GM21529 (cell line): ENCODE results near the gene KRTAP9-1.
"Not testable (repeated sequence)": the region's sequence is repeated elsewhere in the genome, so short reads cannot be mapped to it uniquely, and the experiment has no call there.

Source experiments
- ATAC-seq: cut with Tn5 transposase; IDR thresholded peaks from one replicate; pipeline ENCODE4 v1.9.1; 2021; ENCODE audit not compliant: unreplicated experiment

KRTAP9-1 gene

GRCh38 chr17:41178843-41179616, 10.7 kb upstream of the KRTAP9-1 start:
- no peak for ATAC-seq

GRCh38 chr17:41184480-41184961, 5.2 kb upstream of the KRTAP9-1 start, which contains the start of gene KRTAP4-1:
Gene KRTAP4-1, minus strand, starts transcription at chr17:41184911. Its CDS starts 57 bp downstream, at chr17:41184854.
- ATAC-seq = no peak

GRCh38 chr17:41185001-41185400, 4.7 kb upstream of the KRTAP9-1 start:
- ATAC-seq = no peak

GRCh38 chr17:41186872-41187271, 2.8 kb upstream of the KRTAP9-1 start:
- no peak for ATAC-seq

- no peak for ATAC-seq
These were observed 641 bp downstream of the KRTAP9-1 start for GRCh38 chr17:41190328-41190727.

- ATAC-seq = no peak
These were observed 6.4 kb downstream of the KRTAP9-1 start for GRCh38 chr17:41196068-41196467.

GRCh38 chr17:41199421-41200078, 9.9 kb downstream of the KRTAP9-1 start:
- no peak for ATAC-seq

- ATAC-seq = no peak
These were observed 22.3 kb downstream of the KRTAP9-1 start for GRCh38 chr17:41211845-41212466.

GRCh38 chr17:41212524-41213169, 23.0 kb downstream of the KRTAP9-1 start:
- ATAC-seq = no peak

GRCh38 chr17:41215681-41216080, 26.0 kb downstream of the KRTAP9-1 start:
- ATAC-seq = no peak

- ATAC-seq = no peak
These were observed 34.1 kb downstream of the KRTAP9-1 start for GRCh38 chr17:41223821-41224220.

GRCh38 chr17:41226051-41226450, 36.4 kb downstream of the KRTAP9-1 start:
- ATAC-seq = no peak

GRCh38 chr17:41226598-41227095, 37.0 kb downstream of the KRTAP9-1 start, which contains the start of gene KRTAP9-2:
Gene KRTAP9-2, plus strand, starts transcription at chr17:41226648. Its CDS starts 7 bp downstream, at chr17:41226655.
- not testable (repeated sequence) for ATAC-seq

- ATAC-seq = no peak
These were observed 40.4 kb downstream of the KRTAP9-1 start for GRCh38 chr17:41230094-41230493.

- no peak for ATAC-seq
These were observed 42.0 kb downstream of the KRTAP9-1 start for GRCh38 chr17:41231731-41232130.

GRCh38 chr17:41232399-41233105, 42.9 kb downstream of the KRTAP9-1 start, which contains the start of gene KRTAP9-3:
Gene KRTAP9-3, plus strand, starts transcription at chr17:41232449. Its CDS starts 53 bp downstream, at chr17:41232502.
- not testable (repeated sequence) for ATAC-seq

- ATAC-seq = not testable (repeated sequence)
These were observed 47.4 kb downstream of the KRTAP9-1 start for GRCh38 chr17:41237116-41237515.

GRCh38 chr17:41237949-41238437, 48.3 kb downstream of the KRTAP9-1 start, which contains the start of gene KRTAP9-8:
Gene KRTAP9-8, plus strand, starts transcription at chr17:41237999. Its CDS starts 53 bp downstream, at chr17:41238052.
- not testable (repeated sequence) for ATAC-seq
